ENCODE data around the gene KAZN.

The KAZN gene

DNA sequence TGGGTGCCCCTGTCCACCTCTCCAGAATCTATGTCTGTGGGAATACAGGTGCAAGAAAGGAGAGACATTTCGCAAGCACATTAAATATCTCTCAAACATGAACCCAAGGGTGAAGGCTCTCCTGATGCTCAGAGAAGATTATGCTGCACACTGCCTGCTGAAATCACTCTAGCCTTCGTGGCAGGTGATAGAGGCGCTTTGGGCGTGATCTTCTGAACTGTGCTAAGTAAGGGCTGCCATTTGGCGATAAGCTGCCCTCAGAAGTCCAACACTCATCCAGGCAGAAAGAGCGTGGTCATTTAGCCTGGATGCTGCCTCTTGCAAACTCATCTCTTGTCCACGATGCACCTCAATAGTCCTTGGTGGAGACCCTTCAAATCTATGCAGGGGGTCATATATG, 241.9 kb downstream of the KAZN start:
- no peak for DNase-seq

DNA sequence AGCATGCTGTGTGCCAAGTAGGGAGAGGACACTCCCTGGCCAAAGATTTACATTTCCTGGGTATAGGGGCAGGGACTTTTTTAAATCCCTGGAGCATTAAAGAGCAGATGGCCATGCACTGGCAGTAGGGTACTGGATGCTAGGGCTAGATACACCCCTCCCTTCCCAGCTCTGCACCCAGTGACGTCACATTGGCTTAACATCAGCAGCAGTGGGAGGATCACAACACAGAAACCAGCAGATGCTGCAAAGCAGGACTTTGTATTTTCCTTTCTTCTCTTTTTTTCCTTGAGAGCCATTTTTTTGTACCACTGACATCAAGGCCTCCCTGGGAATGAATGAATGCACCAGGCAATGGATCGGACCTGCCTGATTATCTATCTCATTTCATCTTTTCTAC, 243.0 kb downstream of the KAZN start:
- no peak for DNase-seq

DNA sequence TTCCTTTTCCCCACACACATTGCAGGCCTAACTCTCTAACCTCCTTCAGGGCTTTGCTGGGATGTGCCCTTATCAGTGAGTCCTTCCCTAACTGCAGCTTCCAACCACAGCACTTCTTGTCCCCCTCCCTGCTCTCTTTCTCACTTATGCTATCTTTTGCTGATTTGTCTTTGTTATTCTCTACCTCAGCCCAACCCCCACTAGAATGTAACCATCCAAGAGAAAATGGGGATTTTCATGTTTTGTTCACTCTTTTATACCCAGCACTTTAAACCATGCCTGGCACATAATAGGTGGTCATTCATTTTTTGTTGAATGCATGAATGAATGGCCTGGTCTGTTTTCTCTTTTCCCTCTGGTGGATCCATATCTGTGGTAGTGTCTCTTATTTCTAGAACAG, 243.5 kb downstream of the KAZN start:
- no peak for DNase-seq

DNA sequence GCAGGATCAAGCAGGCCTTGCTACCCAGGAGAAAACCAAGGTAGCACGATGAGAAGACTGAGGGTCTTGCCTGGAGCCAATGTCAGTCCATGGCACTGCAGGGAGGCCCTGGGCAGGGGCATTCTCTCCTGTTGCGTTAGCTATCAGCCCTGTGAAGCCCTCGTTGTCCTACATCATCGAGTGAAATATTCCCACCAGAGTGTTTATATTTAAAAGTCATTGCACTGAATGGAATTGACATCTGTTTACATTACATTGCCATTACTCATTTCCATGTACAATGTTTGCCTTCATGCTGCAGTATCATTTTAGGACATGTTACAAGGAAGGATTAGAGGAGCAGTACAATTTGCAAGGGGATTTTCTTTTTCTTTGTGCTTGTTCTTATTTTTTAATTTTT, 243.9 kb downstream of the KAZN start:
- DNase-seq = no peak

DNA sequence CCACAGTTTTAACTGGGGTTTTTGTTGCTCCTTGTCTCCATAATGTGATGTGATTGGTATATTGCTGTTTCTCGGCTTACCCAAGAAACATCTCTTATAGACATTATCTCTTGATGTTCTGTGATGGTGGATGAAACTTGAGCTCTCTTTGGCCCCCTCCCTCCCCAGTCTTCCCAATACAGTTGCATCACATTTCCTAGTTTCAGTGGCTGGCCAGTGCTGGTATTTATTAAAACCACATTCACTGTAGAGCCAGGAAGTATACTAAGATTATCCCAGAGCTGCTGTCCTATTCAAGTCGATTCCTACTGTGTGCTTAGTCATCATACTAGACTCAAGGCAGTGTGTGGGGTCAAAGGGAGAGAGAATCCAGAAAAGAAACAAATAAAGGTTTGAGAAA, 244.4 kb downstream of the KAZN start:
- DNase-seq = no peak

DNA sequence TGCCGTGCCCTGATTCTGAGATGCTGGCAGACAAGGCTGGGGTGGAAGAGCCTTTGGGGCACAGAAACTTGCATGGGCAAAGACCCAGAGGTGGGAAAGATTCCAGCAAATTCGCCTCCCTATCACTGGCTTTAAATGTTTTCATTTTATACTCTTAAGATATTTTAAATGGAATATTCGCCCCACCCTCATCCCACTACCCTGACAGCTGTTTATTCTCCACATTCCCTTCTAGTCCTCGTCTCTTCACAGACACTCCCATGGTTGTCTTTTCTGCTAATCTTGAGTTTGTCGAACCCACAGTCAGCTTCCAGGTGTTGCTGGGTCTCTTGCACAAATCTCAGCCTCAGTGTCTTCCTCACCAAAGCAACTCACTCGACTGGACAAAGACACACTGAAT, 245.0 kb downstream of the KAZN start:
- DNase-seq = no peak

DNA sequence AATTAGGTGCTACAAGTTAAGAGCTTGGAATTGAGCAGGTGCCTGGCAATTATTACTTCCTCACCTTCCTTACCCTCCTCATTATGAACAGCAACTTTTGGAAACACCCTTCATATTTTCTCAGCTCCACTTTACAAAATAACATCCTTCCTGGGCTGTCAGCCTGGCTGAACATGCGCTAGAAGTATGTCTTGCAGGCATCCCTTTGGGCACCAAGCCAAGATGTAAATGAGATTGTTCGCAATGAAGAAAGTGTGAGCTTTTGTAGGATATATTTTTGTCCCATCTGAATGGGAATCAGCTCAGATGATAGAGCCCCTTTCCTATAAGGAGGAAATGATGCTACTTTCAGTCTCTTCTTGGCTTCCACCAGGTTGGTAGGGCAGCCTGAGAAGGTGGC, 245.9 kb downstream of the KAZN start:
- DNase-seq = no peak

DNA sequence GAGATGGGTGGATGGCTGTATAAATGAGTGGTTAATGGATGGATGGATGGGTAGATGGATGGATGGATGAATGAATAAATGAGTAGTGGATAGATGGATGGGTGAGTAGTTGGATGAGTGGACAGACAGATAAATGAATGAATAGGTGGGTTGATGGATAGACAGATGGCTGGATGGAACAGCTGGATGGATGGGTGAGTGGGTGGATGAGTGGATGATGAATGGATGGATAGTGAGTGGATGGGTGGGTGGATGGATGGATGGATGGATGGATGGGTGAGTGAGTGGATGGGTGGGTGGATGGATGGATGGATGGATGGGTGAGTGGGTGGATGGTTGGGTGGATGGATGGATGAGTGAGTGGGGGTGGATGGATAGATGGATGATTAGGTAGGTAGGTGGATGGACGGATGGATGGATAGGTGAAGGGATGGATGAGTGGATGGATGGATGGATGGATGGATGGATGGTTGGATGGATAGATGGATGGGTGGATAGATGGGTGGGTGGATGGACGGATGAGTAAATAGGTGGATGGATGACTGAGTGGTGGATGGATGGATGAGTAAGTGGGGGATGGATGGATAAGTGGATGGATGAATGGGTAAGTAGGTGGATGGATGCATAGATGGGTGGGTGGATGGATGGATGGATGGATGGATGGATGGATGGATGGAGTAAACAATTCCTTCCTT, 246.6 kb downstream of the KAZN start:
- DNase-seq = no peak

DNA sequence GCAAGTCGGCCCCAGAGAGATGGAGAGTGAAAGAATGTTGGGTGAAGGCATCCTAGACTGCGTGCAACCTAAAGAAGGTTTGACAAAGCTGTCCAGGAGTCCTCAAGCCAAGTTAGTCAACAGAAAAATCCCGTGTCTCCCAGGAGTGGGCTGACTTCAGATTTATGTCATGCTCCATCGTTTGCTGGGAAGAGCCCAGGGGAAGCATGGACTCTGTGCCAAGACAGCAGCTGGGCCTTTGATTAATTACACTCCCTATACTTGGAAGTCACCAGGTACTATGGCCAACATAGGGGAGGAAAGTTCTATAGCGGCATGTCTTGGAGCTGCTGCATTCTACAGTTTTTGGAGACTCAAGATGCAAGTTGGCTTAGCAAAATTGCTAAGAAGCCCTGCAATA, 247.4 kb downstream of the KAZN start:
- no peak for DNase-seq

DNA sequence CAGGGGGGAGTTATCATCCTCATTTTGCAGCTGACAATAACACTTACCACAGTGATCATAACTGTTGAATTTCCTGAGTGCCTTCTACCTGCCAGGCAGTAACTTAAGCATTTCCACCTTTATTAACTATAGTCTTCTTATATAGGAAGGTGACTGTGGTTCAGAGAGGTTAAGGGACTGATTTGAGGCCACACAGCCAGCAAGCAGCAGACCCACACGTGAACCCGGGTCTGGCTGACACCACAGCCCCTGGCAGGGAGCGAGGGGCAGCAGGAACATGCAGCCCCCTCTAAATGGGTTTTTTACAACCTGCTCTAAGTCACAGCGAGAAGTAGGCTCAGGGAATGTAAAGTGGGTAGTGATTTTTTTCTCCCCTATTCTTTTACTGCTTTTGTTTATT, 248.2 kb downstream of the KAZN start:
- no peak for DNase-seq

DNA sequence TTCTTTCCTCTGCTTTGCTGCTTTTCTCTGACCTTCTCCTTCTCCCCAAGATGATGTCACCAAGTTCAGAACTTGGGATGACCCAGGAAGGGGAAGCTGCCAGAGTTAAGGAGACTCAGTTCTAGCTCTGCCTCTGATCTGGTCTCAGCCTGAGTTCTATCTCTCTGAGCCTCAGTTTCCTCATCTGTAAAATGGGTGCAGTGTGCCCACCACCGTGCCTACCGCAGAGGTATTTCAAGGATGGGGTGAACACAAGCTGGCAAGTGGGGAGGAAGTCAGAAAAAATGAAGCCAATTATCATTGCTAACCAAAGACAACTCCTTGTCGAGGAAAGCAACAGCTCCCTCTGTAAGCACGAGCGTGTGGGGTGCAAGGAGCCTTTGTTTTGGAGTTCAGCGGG, 249.7 kb downstream of the KAZN start:
- DNase-seq = no peak

DNA sequence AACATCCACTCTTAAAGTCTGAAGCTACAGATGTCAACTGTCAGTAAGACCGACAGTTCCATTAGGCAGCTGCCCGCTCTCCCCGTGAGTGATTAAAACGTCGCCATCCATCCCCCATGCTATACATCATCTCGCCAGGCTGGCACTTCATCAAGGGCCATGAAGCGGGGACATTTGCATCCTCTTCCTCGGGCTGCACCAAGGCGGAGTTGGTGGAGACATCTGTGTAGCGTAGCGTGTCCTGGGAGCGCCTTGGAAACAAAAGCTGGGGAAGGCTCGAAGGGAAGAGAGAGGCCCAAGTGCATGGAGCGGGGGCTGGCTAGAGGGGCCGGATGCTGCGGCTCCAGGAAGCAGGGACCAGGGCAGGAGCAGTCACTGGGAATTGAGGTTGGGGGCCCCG, 250.1 kb downstream of the KAZN start:
- no peak for DNase-seq

DNA sequence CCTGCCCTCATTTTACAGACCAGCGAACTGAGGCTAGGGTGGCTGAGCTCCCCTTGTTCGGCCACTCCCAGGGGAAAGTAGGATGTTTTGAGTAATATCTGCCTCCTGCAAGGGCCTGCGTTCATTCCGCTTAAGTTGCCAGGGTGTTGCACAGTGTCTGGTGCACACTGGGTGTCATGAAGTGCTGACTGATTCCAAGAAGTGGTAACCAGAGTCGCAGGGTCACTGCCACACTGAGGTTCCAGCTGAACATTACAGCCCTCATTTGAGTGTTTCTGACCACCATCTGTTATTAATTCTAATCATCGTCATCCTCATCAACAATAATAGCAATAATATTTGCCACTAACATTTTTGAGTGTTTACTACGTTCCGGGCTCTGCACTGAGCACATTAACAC, 250.6 kb downstream of the KAZN start:
- no peak for DNase-seq

DNA sequence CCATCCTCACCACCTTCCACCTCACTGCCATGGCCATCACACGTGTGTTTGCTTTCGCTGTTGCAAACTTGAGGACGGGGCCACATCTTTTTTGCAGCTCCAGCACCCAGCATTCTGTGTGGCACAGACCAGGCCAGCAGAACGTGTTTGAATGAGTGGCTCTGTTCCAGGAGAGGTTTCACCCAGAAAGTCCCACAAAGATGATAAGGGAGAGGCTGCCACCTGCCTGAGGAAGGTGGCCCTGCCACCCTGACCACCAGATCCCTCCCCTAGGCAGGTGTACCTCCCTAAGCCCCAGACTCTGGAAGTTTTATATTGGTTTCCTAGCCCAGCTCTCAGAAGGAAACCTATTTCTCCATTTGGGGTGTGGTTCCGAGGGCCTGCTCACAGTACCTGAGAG, 252.1 kb downstream of the KAZN start:
- no peak for DNase-seq

DNA sequence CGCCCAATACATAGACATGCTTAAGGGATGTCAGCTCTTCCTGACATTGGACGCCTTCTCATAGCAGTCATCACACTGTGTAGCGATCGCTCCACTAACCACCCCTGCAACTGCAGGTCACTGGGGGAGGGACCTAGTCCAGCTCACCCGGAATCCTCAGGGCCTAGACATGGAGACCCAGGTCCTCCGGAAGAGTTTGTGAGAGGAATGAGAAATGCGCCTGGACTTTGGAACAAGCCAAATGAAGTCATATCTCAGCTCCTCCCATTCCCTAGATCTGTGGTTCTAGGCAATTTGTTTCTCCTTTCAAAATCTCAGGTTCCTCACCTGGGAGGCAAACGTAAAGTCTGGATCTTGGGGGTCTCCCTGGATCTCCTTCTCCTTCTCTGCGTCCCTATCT, 253.3 kb downstream of the KAZN start:
- no peak for DNase-seq

DNA sequence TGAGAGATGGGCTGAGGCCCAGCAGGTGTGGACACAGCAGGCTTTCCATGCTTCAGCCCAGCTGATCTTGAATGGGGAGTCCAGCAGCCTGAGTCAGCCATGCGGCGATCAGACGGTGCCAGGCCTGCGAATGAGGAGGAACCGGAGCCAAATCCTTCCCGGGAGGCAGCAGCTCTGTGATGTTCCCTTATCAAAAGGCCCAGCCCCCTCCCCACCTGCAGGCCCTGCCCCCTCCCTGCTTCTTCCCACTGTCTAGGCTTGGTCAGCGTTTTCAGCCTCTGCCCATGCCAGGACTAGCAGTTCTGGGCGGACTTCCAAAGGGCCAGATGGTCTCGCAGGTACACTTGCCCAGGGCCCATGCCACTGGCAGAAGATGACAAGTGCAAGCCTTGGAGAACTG, 253.8 kb downstream of the KAZN start:
- DNase-seq = no peak

DNA sequence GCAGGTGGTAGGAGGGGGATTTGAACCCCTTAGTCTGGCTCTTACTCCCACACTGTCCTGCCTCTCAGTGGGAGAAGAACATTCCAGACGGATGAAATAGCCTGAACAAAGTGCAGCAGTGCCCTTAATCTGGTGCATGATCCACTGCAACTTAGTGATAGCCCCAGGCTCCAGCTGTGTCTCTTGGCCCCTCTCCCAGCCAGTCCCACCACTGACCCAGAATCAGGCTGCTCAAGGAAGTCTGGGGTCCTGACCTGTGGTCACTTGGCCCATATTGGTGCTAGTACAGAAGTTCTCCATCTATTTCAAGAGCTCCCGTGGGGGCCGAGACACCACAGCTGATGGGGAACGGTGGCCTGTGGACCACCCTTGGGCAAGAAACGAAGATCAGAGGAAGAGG, 255.0 kb downstream of the KAZN start:
- no peak for DNase-seq

DNA sequence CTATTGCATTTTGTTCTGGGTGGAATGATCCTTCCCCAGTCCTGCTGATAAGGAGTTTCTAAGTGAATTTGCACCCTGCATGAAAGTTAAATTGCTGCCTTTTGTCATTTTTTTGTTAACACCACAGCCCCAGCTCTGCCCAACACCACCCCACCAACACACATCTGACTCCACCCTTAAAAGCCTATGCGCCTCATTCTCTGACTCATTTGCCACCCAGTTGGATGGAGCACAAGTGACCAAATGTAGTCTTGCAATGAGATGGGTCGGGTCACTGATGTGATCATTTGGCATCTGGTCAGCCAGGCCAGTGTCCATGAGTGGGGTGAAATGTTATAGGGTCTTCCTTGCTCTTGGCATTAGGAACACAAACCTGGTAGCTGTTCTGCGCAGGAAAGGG, 256.8 kb downstream of the KAZN start:
- no peak for DNase-seq

DNA sequence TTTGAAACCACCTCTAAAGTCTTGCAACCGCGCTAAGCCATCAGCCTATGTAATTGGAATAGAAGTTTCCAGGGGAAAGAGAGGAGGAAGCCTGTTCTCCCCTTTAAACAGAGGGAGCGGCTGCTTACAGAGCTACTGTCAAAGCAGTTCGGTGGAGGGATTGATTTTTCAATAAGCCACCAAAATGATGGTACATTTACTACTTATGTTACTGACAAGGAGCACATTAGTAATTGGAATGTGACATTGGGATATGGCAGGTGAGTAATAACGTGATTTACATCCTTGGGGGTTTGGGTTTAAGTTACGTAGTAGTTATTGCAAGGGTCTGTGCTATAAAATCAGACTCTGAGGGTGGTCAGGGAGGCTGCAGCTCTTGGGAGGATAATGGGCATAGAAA, 257.3 kb downstream of the KAZN start:
- no peak for DNase-seq

DNA sequence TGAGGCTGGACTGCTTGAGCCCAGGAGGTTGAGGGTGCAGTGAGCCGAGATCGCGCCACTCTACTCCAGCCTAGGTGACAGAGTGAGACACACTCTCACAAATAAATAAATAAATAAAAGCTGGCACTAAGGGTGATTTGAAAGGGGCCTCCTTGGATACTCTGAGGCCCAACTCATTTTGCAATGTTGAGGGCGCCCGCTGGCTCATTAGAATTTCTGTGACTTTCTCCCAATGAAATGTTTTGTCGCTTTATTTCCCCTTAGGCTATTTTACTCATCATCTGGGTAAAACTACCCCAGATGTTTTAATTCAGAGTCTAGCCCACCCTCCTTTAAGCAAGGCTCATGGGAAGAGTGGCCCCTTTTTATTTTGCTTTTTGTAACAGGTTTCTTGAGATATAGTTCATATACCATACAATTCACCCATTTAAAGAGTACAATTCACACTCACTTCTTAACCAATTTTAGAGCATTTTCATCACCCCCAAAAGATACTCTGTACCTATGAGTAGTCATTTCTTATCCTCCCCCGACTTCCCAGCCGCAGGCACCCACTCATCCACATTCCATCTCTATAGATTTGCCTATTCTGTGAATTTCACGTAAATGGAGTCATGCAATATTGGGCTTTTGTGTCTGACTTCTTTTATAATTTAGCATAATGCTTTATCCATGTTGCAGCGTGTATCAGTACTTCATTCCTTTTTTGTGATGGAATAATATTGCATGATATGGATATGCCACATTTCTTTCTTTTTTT, 259.1 kb downstream of the KAZN start:
- no peak for DNase-seq

DNA sequence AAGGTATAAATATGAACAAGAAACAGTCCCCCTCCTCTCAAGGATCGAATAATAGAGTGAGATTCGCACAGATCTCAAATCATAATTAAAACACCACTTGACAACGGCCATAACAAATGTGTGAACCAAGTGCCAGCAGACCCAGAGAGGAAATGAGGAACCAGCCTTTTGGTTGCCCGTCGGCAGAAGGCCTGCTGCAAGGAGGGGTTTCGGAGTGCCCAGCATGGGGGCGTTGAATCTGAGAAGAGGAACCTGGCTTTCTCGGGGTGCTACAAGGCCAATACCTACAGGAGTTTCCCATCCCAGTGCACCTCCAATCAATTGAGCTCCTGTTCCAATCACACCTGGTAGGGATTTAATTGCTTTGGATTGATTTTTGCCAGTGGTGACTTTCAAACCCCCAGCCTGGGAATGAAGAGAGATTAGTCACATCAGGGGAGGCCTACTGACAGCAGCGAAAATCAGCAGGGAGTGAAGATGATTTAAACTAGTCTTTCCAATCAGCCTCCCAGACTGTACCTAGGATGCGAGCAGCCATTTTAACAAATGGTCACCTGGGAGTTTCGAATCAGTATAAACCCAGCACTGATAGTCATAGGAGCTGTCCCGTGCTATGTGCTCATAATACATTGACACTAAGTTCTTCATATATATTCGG, 263.8 kb downstream of the KAZN start:
- DNase-seq = no peak

DNA sequence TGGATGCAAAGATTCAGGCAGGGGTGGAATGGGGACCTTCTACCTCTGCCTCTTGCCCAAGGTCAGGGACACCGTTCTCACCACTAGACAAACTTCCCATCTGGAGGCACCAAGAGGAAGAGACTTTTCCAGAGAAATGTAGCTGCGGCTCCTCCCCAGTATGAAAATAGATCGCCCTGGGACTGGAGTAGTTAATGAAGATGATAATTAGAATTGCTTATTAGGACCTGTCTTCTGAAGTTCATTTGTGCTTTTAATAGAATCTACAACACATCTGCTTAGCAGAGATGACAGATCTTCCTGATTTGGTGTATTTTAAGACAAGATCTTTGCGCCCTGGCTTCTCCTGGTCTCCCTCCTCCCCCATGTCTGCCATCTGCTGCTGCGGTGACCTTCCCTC, 266.6 kb downstream of the KAZN start:
- DNase-seq = no peak

DNA sequence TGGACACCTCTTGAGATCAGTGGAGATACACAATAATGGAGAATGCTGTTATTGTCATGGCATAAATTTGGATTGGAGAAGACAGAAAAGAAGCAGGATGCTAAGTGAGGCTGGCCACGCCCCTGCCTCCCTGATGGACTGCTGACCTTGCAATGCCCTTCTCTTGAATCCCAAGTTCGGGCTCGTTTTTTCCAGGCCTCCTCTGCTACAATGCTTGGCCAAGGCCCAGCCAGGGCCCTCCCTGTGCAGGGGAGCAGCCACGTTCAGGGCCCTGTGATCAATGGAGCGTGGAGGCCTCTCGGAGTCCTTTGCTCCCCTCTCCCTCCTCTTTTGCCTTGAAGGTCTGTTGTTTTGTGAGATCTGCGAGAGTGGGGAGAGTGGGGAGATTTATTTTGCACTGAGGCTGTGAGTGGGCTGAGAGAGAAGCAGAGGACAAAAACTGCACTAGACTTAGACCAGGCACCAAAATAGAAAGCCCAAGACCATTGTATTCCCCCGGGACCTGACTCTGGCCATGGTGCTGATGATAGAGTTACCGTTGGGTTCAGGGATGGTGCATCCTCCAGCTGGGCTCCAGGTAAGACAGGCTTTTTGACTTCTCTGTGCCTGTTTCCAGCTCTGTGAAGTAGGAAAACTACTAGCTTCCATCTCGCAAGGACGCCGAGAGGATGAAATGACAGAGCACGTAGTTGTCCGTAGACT, 268.6 kb downstream of the KAZN start:
- DNase-seq = no peak

DNA sequence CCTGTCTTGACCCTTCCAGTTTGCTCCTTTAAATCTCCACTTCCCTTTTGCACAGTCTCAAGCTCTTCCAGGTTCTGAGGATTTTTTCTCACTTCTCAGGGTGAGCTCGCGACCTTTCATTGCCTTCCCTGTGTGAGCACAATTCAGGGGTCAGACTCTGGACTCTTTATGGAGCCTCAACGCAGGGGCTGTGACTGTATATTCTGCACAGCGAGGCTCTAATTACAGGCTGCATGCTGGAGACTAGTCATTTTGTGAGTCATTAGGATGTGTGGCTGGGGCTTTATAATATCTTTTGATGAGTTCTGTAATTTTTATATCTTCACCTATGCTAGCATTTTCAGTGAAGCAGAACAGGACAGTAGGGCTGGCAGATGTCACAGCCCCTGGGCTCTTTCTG, 270.7 kb downstream of the KAZN start:
- no peak for DNase-seq
